HG02798 (cell line): ENCODE measurements around the gene SH3RF2.
"Not testable (repeated sequence)": the region's sequence is repeated elsewhere in the genome, so short reads cannot be mapped to it uniquely, and the experiment has no call there.

Source experiments
- ATAC-seq: cut with Tn5 transposase; IDR thresholded peaks from one replicate; pipeline ENCODE4 v1.9.1; 2021; ENCODE audit warnings: mild to moderate bottlenecking; ENCODE audit not compliant: unreplicated experiment, poor library complexity

Gene SH3RF2

GRCh38 chr5:146000072-146000471 is 63.7 kb downstream of the SH3RF2 start:
- ATAC-seq, result no peak

- ATAC-seq, result no peak
Observed at GRCh38 chr5:146001544-146002190, 65.3 kb downstream of the SH3RF2 start.

- no peak for ATAC-seq
Observed at GRCh38 chr5:146002491-146002890, 66.1 kb downstream of the SH3RF2 start.

DNA sequence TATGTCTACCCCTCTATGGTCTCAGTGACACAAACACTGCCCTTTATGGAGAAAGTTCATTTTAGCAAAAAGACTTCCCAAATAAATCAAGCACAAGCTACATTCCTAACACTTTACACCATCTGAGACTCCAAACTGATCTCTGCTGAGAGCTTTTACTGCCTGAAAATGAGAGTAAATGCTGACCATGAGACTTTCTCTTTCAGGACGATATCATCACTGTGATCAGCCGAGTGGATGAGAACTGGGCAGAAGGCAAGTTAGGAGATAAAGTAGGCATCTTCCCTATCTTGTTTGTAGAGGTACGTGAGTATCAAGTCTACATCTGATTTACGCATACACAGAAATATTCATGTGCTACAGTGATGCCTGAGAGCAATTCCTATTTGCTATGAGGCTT is 67.5 kb downstream of the SH3RF2 start:
- ATAC-seq, result no peak

GRCh38 chr5:146005264-146005663 is 68.9 kb downstream of the SH3RF2 start:
- ATAC-seq, result peak; percentile 50

DNA sequence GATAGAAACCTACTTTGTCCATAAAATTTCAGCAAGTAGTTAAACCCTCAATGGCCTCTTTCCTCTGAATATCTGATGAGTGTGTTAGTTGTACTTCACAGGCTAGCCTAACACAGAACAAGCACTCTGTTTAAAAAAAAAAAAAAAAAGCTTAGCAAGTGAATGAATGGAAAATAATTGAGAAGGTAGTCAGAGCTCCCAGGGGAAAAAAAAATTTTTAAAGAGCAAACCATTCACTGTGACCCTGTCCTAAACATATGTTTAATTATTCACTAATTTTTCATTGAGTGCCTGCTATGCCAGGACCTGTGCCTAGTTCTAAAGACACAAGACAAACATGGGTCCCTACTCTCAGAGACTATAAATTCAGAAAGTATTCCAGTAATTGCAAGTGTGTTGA is 69.3 kb downstream of the SH3RF2 start:
- ATAC-seq, result no peak

- ATAC-seq, result no peak
Observed at GRCh38 chr5:146006470-146007190, 70.3 kb downstream of the SH3RF2 start.

DNA sequence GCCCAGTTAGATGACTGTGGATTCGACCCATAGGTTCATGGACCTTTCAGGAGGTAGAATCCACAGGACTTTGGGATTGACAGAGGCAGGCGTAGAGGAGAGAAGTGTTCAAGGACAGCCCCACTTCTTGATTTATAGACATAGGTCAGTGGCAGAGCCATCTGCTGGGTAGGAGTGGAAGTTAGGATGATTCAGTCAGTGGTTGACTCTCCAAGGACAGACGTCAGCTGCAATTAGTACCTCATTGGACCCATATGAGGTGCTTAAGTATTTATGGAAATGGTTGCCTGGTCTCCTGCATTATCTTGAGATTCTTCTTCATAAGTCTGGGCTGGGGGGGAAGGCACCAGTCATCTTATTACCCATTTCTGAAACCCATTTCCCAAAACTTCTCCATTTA is 70.9 kb downstream of the SH3RF2 start:
- no peak for ATAC-seq

DNA sequence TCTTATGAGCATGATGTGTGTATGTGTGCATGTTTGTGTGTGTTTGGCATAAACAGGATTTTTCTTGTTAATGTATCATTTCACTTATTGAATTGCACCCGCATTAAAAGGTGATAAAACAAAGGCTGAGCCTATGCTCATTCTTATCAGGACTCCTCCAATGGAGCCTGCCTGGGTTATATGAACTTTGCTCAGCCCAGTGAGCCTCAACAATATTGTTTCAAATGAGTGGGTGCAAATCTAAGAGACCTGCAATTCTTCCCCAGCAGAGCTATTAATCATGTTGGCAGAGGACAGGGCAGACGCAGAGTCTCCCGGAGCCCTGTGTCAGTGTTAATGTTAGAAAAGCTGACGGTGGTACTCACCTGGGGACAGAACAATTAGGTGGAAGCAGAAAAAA is 71.6 kb downstream of the SH3RF2 start:
- no peak for ATAC-seq

DNA sequence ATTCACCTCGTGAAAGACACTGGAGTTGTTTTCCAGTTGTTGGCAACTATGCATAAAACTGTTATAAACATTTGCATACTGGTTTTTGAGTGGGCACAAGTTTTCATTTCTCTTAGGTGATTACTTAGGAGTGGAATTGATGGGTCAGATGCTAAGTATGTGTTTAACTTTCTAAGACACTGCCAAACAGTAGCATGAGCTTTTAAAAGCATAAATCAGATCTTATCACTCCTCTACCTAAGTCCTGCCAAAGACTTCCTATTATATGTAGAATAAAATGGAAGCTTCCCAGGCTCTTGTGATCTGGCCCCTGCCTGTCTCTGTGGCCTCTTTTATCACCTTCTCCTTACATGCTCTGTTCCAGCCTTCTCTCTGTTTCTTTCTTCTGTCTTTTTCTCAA is 72.6 kb downstream of the SH3RF2 start:
- no peak for ATAC-seq

- not testable (repeated sequence) for ATAC-seq
Observed at GRCh38 chr5:146010447-146010846, 74.1 kb downstream of the SH3RF2 start.

- ATAC-seq, result no peak
Observed at GRCh38 chr5:146013761-146014160, 77.4 kb downstream of the SH3RF2 start.

- no peak for ATAC-seq
Observed at GRCh38 chr5:146015001-146015400, 78.6 kb downstream of the SH3RF2 start.

DNA sequence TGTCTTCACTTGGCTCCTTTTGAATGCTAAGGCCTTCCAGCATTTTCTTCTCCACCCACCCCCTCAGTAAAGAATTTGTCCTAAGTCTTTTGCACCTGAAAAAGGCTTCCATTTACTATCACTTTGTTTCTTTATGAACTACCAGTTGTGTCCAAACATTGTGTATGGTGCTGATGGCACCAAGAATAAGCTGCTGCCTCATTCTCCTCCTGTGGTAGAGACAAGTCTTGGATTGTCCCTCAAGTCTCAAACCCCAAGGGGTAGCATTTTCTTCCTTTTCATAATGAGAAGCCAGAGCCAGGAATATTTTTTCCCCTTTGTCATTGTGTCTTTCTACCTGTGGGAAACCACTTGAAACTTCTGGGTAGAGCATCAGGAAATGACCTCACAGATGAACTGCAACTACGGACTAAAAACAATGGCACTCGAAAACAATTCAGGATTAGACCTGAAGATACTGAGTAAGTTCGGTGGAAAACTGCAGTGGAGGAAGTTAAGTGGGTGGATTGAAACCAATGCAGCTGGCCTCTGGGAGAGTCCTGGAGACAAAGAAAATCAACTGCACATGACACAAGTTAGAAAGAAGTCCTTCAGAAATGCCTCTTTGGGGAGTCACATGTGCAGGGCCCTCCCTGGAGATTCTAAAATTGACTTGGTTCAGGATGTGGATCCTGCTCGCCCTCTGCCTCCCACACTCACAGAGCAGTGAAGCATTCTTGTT is 80.5 kb downstream of the SH3RF2 start:
- no peak for ATAC-seq

- ATAC-seq, result no peak
Observed at GRCh38 chr5:146018514-146019375, 82.4 kb downstream of the SH3RF2 start.

DNA sequence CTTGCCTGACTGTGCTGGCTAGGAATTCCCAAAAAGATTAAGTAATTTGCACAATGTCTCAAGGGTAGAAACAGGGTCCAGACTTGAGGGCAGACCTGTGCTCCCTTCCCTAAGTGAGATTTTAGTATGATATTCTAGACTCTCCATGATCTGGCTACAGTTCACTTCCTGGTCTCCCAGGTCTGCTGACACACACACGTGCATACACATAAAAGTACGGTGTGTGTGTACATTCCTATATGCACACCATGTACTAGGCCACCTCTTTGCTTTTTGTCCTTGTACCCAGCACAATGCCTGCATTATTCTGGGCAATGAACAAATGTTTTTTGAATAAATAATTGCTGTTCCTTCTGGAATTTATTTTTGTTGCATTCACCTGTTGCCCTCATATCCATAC is 83.7 kb downstream of the SH3RF2 start:
- ATAC-seq, result no peak

- no peak for ATAC-seq
Observed at GRCh38 chr5:146024034-146024433, 87.7 kb downstream of the SH3RF2 start.

- ATAC-seq, result no peak
Observed at GRCh38 chr5:146025114-146025680, 88.8 kb downstream of the SH3RF2 start.

GRCh38 chr5:146025681-146026080 is 89.3 kb downstream of the SH3RF2 start:
- no peak for ATAC-seq

DNA sequence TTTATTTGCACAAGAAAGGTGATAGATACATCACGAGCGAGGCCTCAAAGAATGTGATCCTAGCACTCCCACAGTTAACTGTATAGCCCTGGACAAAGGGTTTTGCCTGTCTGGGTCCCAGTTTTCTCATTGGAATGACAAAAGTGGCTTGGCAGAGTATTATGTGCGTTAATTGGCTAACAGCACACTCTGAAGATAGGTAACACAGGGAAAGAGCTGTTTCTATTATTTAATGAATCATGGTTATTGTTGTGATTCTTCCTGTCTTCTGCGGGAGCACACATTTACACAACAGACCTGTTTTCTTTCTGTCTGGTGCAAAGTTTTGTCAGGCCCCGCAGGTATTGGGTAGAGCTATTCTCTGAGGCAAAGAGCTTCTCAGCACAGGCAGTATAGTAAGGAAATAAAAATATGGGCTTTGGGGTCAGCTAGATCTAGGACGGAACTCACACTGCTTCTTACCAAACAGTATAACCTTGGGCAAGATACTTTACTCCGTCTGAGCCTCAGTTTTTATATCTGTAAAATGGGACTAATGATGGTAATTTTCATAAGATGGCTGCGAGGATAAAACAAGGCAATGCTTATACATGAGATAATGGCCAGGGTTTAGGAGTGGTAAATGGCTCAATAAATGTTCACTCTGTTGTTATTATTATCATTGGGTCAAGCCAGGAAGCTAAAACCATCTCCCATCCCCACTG is 90.1 kb downstream of the SH3RF2 start:
- no peak for ATAC-seq
